Liver (tissue), 3 donors: ENCODE results near the gene PLEKHA5.

Experiments
- CTCF ChIP-seq: fragments of 150-350 bp; IDR thresholded peaks from 2 replicates; pipeline ENCODE4 v1.5.1; 2017; ENCODE audit warnings: improper control_type of control experiment, low read depth, low read length; ENCODE audit not compliant: missing input control
- RAD21 ChIP-seq, 2 donors: IDR thresholded peaks; 2 replicates each; pipeline ENCODE4 v1.6.1; 2016; ENCODE audit warnings: antibody characterized with exemption in 2 of 2, mild to moderate bottlenecking in 2 of 2
- TAF1 ChIP-seq: conservative IDR thresholded peaks from 2 replicates; pipeline ENCODE4 v1.6.1; 2016; ENCODE audit warnings: antibody characterized with exemption, mild to moderate bottlenecking
- ZBTB33 ChIP-seq: IDR thresholded peaks from 2 replicates; pipeline ENCODE4 v1.6.1; 2016; ENCODE audit warnings: antibody characterized with exemption
- donor health status: healthy.
- donor health status: healthy.

- TF ChIP-seq RAD21 (IDR thresholded peaks at IDR 0.05) (no peak), TAF1 (no peak), CTCF (no peak), ZBTB33 (no peak)
Observed at GRCh38 chr12:19082365-19082911, 47.1 kb upstream of the PLEKHA5 start.
